ENCODE data around the gene AGA.

Gene AGA

GRCh38 chr4:177410566-177410965 is 31.7 kb downstream of the AGA start:
- H3K4me3 ChIP-seq (ENCODE audit: low read depth, low read length), result no peak overlapping the region
- no peak for TF ChIP-seq CTCF (IDR thresholded peaks at IDR 0.05; ENCODE audit: borderline replicate concordance, insufficient read depth, low read depth, low read length)

- TF ChIP-seq CTCF (IDR thresholded peaks at IDR 0.05; ENCODE audit: borderline replicate concordance, insufficient read depth, low read depth, low read length), result no peak
- H3K4me3 ChIP-seq (ENCODE audit: low read depth, low read length), result no peak overlapping the region
Observed at GRCh38 chr4:177408023-177408422, 34.2 kb downstream of the AGA start.

GRCh38 chr4:177405508-177405907 is 36.7 kb downstream of the AGA start:
- H3K4me3 ChIP-seq (ENCODE audit: low read depth, low read length), result no peak overlapping the region

GRCh38 chr4:177404986-177405385 is 37.3 kb downstream of the AGA start:
- H3K4me3 ChIP-seq (ENCODE audit: low read depth, low read length), result no peak overlapping the region
- TF ChIP-seq CTCF (IDR thresholded peaks at IDR 0.05; ENCODE audit: borderline replicate concordance, insufficient read depth, low read depth, low read length), result no peak

More at GRCh38 chr4:177405508-177405907, 36.7 kb downstream of the AGA start:
- no peak for TF ChIP-seq CTCF (IDR thresholded peaks at IDR 0.05; ENCODE audit: borderline replicate concordance, insufficient read depth, low read depth, low read length)

- no peak overlapping the region for H3K4me3 ChIP-seq (ENCODE audit: low read depth, low read length)
- TF ChIP-seq CTCF (IDR thresholded peaks at IDR 0.05; ENCODE audit: borderline replicate concordance, insufficient read depth, low read depth, low read length), result no peak
Observed at GRCh38 chr4:177404342-177404741, 37.9 kb downstream of the AGA start.

- no peak for TF ChIP-seq CTCF (IDR thresholded peaks at IDR 0.05; ENCODE audit: borderline replicate concordance, insufficient read depth, low read depth, low read length)
- H3K4me3 ChIP-seq (ENCODE audit: low read depth, low read length), result no peak overlapping the region
Observed at GRCh38 chr4:177403746-177404145, 38.5 kb downstream of the AGA start.

GRCh38 chr4:177401658-177402273 is 40.5 kb downstream of the AGA start:
- no peak for TF ChIP-seq CTCF (IDR thresholded peaks at IDR 0.05; ENCODE audit: borderline replicate concordance, insufficient read depth, low read depth, low read length)
- no peak overlapping the region for H3K4me3 ChIP-seq (ENCODE audit: low read depth, low read length)
